ENCODE results near the gene IGFBP7.
A peak's percentile ranks its signal among the peaks of the same experiment; 100 is the strongest.

The IGFBP7 gene

DNA sequence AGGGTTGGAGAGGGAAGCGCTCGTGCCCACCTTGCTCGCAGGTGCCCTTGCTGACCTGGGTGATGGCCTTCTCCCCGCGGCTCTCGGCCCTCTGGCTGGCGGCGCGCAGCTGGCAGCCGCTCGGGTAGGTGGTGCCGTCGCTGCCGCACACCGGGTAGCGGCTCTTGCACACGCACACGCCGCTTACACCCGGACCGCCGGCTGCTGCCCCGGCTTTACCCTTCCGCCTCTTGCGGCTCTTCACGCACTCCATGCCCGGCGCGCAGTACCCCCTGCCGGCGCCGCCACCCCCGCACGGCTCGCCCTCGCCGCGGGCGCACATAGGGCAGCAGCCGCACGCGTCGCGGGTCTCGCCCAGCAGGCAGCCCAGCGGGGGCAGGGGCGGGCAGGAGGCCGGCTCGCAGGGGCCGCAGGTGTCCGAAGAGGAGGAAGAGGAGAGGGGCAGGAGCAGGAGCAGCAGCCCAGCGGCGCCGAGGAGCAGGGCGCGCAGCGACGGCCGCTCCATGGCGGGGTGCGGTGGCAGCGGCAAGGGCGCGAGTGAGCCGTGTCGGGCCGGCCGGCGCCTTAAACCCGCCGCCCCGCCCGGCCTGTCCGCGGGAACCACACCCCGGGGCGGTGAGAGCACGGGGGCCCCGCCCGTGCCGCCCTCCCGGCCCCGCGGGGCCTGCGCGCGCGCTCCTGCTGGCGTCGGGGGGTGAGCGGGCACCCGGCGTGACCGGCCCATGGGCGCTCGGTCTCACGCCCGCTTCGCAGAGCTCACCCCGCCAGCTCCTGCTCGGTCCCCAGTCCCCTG lies at the start of gene IGFBP7:
TSS of gene IGFBP7 (minus strand) at position 539 of the 793 bp plus-strand sequence. CDS start at position 505, 34 bp downstream.
- no peaks in the 10 kb centered on the region for H3K9me3 ChIP-seq (ENCODE audit: low read depth, low read length)
- DNase-seq (ENCODE audit: low read depth, low spot score) = no peak
- H3K4me3 ChIP-seq = peak within 1 kb of the TSS; percentile 82
- peak within 1 kb of the TSS; percentile 51 for H3K9ac ChIP-seq (ENCODE audit: insufficient read length)
- peak within 1 kb of the TSS; percentile 59; the same call in 1 of the 2 replicates for H3K27ac ChIP-seq
- TF ChIP-seq FOXP2 (optimal IDR thresholded peaks at IDR 0.05; ENCODE audit: control extremely low read depth, extremely low read length, insufficient read depth) = no peak
- TF ChIP-seq POLR2AphosphoS5 (IDR thresholded peaks at IDR 0.05; ENCODE audit: borderline replicate concordance, low read depth, low read length) = no peak
- TF ChIP-seq EZH2 (IDR thresholded peaks at IDR 0.05) = no peak
- no peaks in the 10 kb centered on the region for H3K36me3 ChIP-seq (ENCODE audit: insufficient read depth, low read length)

DNA sequence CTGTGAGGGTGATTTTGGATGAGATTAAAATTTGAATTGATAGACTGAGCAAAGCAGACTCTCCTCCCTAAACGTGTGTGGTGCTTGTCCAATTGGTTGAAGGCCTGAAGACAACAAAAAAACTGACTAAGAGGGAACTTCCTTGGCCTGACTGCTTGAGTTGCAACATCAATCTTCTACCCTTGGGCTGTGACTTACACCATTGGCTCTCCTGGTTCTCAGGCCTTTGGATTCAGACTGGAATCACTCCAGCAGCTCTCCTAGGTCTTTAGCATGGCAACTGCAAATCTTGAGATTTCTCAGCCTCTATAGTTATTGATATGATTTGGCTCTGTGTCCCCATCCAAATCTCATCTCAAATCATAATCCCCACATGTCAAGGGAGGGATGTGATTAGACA lies 49.7 kb upstream of the IGFBP7 start:
- no peak overlapping the region for H3K4me3 ChIP-seq
- TF ChIP-seq FOXP2 (optimal IDR thresholded peaks at IDR 0.05; ENCODE audit: control extremely low read depth, extremely low read length, insufficient read depth) (no peak), POLR2AphosphoS5 (IDR thresholded peaks at IDR 0.05; ENCODE audit: borderline replicate concordance, low read depth, low read length) (no peak), EZH2 (IDR thresholded peaks at IDR 0.05) (no peak)
- DNase-seq (ENCODE audit: low read depth, low spot score) = no peak
- no peaks in the 10 kb centered on the region for H3K9me3 ChIP-seq (ENCODE audit: low read depth, low read length)
- no peak overlapping the region for H3K27ac ChIP-seq
- no peak overlapping the region for H3K9ac ChIP-seq (ENCODE audit: insufficient read length)
- H3K36me3 ChIP-seq (ENCODE audit: insufficient read depth, low read length) = no peaks in the 10 kb centered on the region

DNA sequence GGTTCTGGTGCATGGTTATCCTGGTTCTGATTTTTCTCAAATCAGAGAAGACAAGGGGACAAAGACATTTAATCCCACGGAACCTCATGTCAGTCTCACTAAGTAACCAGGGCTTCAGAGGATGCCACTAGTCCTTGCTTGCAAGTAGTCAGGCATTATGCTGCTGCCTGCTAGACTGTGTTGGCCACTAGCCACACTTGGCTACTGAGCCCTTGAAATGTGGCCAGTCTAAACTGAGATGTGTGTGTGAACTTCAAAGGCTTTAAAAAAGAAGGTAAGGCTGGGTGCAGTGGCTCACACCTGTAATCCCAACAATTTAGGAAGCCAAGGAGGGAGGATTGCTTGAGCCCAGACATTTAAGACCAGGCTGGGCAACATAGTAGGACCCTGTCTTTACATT lies 48.6 kb upstream of the IGFBP7 start:
- Histone ChIP-seq H3K4me3 (no peak overlapping the region), H3K9me3 (ENCODE audit: low read depth, low read length) (no peaks in the 10 kb centered on the region), H3K36me3 (ENCODE audit: insufficient read depth, low read length) (no peaks in the 10 kb centered on the region), H3K9ac (ENCODE audit: insufficient read length) (no peak overlapping the region), H3K27ac (no peak overlapping the region)
- TF ChIP-seq FOXP2 (optimal IDR thresholded peaks at IDR 0.05; ENCODE audit: control extremely low read depth, extremely low read length, insufficient read depth) (no peak), POLR2AphosphoS5 (IDR thresholded peaks at IDR 0.05; ENCODE audit: borderline replicate concordance, low read depth, low read length) (no peak), EZH2 (IDR thresholded peaks at IDR 0.05) (no peak)
- no peak for DNase-seq (ENCODE audit: low read depth, low spot score)

DNA sequence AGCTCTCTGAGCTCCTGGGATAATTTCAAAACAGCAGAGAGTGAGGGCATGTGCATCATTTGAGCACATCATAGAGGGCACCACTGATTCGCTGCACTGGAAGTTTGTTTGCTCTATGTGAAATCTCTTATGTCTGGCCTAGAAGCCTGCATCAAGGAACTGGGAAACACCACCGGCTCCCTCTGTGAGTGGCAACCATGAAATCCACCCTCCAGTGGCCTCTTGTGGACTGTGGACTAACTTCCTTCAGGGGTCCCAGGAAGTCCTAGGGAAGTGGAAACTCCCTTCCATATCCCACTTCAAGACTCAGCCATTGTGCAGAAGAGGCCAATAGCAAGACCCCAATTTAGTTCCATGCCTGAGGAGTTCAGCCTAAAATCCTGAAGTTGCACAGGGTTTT lies 48.0 kb upstream of the IGFBP7 start:
- no peak overlapping the region for H3K9ac ChIP-seq (ENCODE audit: insufficient read length)
- no peaks in the 10 kb centered on the region for H3K9me3 ChIP-seq (ENCODE audit: low read depth, low read length)
- TF ChIP-seq POLR2AphosphoS5 (IDR thresholded peaks at IDR 0.05; ENCODE audit: borderline replicate concordance, low read depth, low read length) (no peak), FOXP2 (optimal IDR thresholded peaks at IDR 0.05; ENCODE audit: control extremely low read depth, extremely low read length, insufficient read depth) (no peak), EZH2 (IDR thresholded peaks at IDR 0.05) (no peak)
- no peak overlapping the region for H3K4me3 ChIP-seq
- no peaks in the 10 kb centered on the region for H3K36me3 ChIP-seq (ENCODE audit: insufficient read depth, low read length)
- no peak for DNase-seq (ENCODE audit: low read depth, low spot score)
- no peak overlapping the region for H3K27ac ChIP-seq

GRCh38 chr4:57157596-57158137 lies 47.5 kb upstream of the IGFBP7 start:
- no peak for DNase-seq (ENCODE audit: low read depth, low spot score)
- no peaks in the 10 kb centered on the region for H3K9me3 ChIP-seq (ENCODE audit: low read depth, low read length)
- TF ChIP-seq POLR2AphosphoS5 (IDR thresholded peaks at IDR 0.05; ENCODE audit: borderline replicate concordance, low read depth, low read length) (no peak), EZH2 (IDR thresholded peaks at IDR 0.05) (no peak), FOXP2 (optimal IDR thresholded peaks at IDR 0.05; ENCODE audit: control extremely low read depth, extremely low read length, insufficient read depth) (no peak)
- H3K9ac ChIP-seq (ENCODE audit: insufficient read length) = no peak overlapping the region
- H3K4me3 ChIP-seq = no peak overlapping the region
- no peaks in the 10 kb centered on the region for H3K36me3 ChIP-seq (ENCODE audit: insufficient read depth, low read length)
- no peak overlapping the region for H3K27ac ChIP-seq

GRCh38 chr4:57156242-57156990 lies 46.2 kb upstream of the IGFBP7 start:
- Histone ChIP-seq H3K9ac (ENCODE audit: insufficient read length) (no peak overlapping the region), H3K4me3 (no peak overlapping the region), H3K27ac (no peak overlapping the region), H3K36me3 (ENCODE audit: insufficient read depth, low read length) (no peaks in the 10 kb centered on the region), H3K9me3 (ENCODE audit: low read depth, low read length) (no peaks in the 10 kb centered on the region)
- DNase-seq (ENCODE audit: low read depth, low spot score) = no peak
- TF ChIP-seq FOXP2 (optimal IDR thresholded peaks at IDR 0.05; ENCODE audit: control extremely low read depth, extremely low read length, insufficient read depth) (no peak), EZH2 (IDR thresholded peaks at IDR 0.05) (no peak), POLR2AphosphoS5 (IDR thresholded peaks at IDR 0.05; ENCODE audit: borderline replicate concordance, low read depth, low read length) (no peak)

DNA sequence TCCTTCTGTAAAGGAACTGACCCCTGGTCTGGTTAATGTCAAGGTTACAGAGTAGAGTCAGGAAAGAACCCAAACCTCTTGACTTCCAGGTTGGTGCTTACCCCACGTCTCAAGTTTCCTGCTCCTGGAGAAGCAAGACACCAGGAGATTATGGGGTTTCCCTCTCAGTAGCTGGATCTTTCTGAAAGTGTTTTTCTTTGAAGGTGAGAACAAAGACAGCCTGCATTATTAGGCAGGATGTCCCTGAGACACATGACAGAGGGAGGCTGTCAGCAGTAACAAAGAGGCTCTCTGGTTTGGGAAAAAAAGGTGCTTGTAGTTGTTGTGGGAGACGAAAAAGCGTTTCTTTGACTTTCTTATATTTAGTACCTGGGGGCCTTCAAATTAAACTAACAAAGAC lies 44.7 kb upstream of the IGFBP7 start:
- H3K4me3 ChIP-seq = peak overlapping the region; percentile 58
- H3K27ac ChIP-seq = no peak overlapping the region
- DNase-seq (ENCODE audit: low read depth, low spot score) = no peak
- H3K9ac ChIP-seq (ENCODE audit: insufficient read length) = no peak overlapping the region
- H3K9me3 ChIP-seq (ENCODE audit: low read depth, low read length) = no peaks in the 10 kb centered on the region
- no peak for TF ChIP-seq EZH2 (IDR thresholded peaks at IDR 0.05)
- TF ChIP-seq POLR2AphosphoS5 (IDR thresholded peaks at IDR 0.05; ENCODE audit: borderline replicate concordance, low read depth, low read length) = no peak
- no peak for TF ChIP-seq FOXP2 (optimal IDR thresholded peaks at IDR 0.05; ENCODE audit: control extremely low read depth, extremely low read length, insufficient read depth)
- H3K36me3 ChIP-seq (ENCODE audit: insufficient read depth, low read length) = no peaks in the 10 kb centered on the region

GRCh38 chr4:57154191-57154590 lies 44.0 kb upstream of the IGFBP7 start:
- no peaks in the 10 kb centered on the region for H3K9me3 ChIP-seq (ENCODE audit: low read depth, low read length)
- no peak overlapping the region for H3K27ac ChIP-seq
- no peaks in the 10 kb centered on the region for H3K36me3 ChIP-seq (ENCODE audit: insufficient read depth, low read length)
- peak; percentile 75 for DNase-seq (ENCODE audit: low read depth, low spot score)
- peak overlapping the region; percentile 58 for H3K4me3 ChIP-seq
- peak; percentile 15; the same call in 1 of the 2 replicates for TF ChIP-seq POLR2AphosphoS5 (IDR thresholded peaks at IDR 0.05; ENCODE audit: borderline replicate concordance, low read depth, low read length)
- TF ChIP-seq EZH2 (IDR thresholded peaks at IDR 0.05) = no peak
- TF ChIP-seq FOXP2 (optimal IDR thresholded peaks at IDR 0.05; ENCODE audit: control extremely low read depth, extremely low read length, insufficient read depth) = peak; percentile 21
- no peak overlapping the region for H3K9ac ChIP-seq (ENCODE audit: insufficient read length)
